HG03457 (cell line): Measurements from ENCODE around the gene PPM1E.
"Not testable (repeated sequence)": the region's sequence is repeated elsewhere in the genome, so short reads cannot be mapped to it uniquely, and the experiment has no call there.

Experiments used
- ATAC-seq: cut with Tn5 transposase; IDR thresholded peaks from one replicate; pipeline ENCODE4 v1.9.1; 2021; ENCODE audit warnings: moderate number of reproducible peaks; ENCODE audit not compliant: unreplicated experiment

PPM1E gene

GRCh38 chr17:58778482-58778881 is 22.8 kb downstream of the PPM1E start:
- ATAC-seq: not testable (repeated sequence)

DNA sequence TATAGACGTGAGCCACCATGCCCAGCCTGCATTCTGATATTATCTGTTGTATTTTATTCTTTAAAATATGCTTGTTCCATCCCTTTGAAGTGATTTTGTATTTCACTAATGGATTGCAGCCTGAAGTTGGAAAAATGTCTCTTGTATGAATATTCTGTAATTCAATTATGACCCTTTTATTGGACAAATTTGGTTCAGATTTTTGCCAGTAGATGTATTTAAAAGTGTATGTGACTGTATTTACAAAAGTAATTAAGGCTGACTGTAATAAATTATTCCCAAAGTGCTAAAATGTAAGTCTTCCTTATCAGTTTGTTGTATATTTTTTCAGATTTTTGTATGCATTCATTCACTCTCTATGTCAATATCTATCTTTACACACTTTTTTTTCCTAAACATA is 23.8 kb downstream of the PPM1E start:
- no peak for ATAC-seq

- ATAC-seq: no peak
Measured at GRCh38 chr17:58783380-58783779, 27.7 kb downstream of the PPM1E start.

GRCh38 chr17:58785097-58785496 is 29.4 kb downstream of the PPM1E start:
- no peak for ATAC-seq

- no peak for ATAC-seq
Measured at GRCh38 chr17:58786586-58787295, 31.1 kb downstream of the PPM1E start.

DNA sequence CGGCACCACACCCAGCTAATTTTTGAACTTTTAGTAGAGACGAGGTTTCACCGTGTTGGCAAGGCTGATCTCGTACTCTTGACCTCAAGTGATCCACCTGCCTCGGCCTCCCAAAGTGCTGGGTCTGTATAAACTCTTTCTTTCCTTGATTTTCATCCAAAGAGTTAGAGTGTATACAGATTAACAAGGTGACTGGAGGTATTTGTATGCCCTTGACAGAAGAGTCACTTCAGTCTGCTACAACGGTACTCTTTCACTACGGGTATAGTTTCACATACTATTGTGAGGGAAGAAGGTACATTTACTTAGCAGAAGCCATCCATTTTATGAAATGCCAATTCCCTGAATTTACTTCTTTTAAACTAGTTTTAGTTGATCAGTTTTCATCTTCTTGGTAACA is 32.5 kb downstream of the PPM1E start:
- ATAC-seq: no peak

DNA sequence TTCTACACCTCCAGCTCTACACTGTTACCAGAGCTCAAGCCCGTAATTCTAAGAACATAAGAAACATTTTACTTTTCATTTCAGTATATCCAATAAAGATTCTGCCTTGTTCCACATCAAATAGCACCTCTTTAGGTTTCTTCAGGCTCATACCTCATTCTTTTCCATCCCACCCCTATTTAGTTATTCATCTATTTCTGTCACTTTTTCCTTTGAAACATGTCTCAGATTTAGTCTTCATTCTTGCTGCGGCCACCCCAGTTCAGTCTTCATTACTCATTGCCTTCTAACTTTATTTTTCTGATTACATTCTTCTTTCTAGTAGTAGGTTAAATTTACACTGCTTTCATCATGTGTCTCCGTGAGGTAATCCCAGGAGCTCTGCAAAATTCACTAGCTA is 33.5 kb downstream of the PPM1E start:
- no peak for ATAC-seq

GRCh38 chr17:58789831-58790230 is 34.2 kb downstream of the PPM1E start:
- ATAC-seq: no peak

DNA sequence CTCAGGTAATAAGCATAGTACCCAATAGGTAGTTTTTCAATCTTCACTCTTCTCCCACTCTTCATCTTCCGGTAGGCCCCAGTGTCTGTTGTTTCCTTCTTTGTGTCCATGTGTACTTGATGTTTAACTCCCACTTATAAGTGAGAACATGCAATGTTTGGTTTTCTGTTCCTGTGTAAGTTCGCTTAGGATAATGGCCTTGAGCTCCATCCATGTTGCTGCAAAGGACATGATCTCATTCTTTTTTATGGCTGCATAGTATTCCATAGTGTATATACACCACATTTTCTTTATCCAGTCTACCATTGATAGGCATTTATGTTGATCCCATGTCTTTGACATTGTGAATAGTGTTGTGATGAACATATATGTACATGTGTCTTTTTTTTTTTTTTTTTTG is 38.9 kb downstream of the PPM1E start:
- ATAC-seq: not testable (repeated sequence)

- ATAC-seq: no peak
Measured at GRCh38 chr17:58802188-58802587, 46.5 kb downstream of the PPM1E start.

- ATAC-seq: no peak
Measured at GRCh38 chr17:58806046-58806445, 50.4 kb downstream of the PPM1E start.

- ATAC-seq: no peak
Measured at GRCh38 chr17:58808609-58809563, 53.2 kb downstream of the PPM1E start.

- no peak for ATAC-seq
Measured at GRCh38 chr17:58809564-58809936, 53.9 kb downstream of the PPM1E start.

DNA sequence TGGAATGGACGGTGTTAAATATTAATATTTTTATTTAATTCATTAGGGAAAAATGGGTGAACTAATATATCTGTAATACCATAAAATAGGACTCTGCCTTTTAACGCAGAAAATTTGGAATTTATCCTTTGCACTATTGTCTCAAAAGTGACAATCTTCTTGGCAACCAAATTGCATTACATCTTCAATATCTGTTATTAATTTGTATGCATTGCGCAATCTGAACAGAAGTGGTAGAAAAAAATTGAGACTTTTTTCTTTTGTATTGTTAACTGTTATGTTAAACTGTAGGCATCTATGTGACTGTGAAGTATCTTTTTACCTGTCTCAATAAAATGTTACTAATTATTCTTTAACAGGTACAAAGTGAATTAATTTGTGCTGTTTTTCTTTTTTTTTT is 55.6 kb downstream of the PPM1E start:
- ATAC-seq: no peak

- ATAC-seq: no peak
Measured at GRCh38 chr17:58813712-58814111, 58.1 kb downstream of the PPM1E start.

DNA sequence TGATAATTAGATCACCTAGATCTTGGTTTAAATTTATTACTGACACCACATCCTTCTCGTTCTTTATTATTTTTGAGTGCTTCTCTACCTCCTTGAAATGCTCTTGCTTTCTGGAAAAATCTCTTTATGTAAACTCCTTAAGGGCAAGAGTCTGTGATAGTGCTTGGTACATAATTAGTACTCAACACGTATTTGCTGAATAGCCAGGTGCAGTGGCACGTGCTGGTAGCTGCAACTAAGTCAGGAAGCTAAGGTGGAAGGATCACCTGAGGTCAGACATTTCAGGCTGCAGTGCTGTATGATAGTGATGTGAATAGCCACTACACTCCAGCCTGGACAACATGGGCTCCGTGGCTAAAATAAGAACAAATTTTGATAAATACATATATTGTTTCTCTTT is 63.0 kb downstream of the PPM1E start:
- no peak for ATAC-seq

- ATAC-seq: no peak
Measured at GRCh38 chr17:58822148-58823050, 66.7 kb downstream of the PPM1E start.

- ATAC-seq: no peak
Measured at GRCh38 chr17:58823051-58823525, 67.4 kb downstream of the PPM1E start.

DNA sequence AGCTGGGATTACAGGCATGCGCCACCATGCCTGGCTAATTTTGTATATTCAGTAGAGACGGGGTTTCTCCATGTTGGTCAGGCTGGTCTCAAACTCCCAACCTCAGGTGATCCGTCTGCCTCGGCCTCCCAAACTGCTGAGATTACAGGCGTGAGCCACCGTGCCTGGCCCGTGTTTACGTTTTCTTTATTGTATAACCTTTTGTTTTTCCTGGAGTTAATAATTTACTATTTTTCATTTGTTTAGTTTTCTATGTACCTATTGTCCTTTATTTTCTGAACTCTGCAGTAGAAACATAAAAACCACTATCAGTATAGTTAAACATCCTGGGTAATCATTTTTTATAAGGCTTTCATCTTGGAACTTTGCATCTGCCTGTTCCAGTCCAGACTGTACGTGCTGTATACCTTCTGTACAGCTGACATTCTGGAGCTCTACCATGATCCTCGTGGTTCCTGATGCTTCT is 73.6 kb downstream of the PPM1E start:
- no peak for ATAC-seq

DNA sequence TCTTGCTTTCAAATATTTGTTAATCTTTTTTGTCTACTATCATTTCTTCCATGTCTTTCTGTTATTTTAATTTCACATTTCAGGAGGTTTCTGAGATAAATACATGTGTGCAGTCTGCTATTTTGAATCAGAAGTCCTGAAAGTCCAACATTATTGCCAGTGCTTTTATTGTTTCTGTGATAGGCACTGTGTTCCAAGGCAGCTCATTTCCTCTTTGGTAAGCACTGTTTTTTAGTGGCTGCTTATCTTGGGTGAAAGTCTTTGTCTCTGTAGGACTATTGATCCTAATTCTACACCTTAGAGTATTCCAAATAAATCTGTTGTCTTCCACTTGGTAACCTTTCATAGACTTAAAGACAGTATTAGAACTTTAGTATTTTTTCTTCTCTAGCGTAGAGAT is 76.1 kb downstream of the PPM1E start:
- no peak for ATAC-seq

- no peak for ATAC-seq
Measured at GRCh38 chr17:58832514-58832913, 76.9 kb downstream of the PPM1E start.
